ENCODE results near the gene NUDCD3.

Gene NUDCD3

GRCh38 chr7:44368455-44368854, 122.0 kb downstream of the NUDCD3 start:
- no peak for DNase-seq (ENCODE audit: low spot score)
- in situ Hi-C loops (cut with MboI; ENCODE audit: low sequenced_read_pairs, unreplicated experiment), result no loop called here
- no peak for TF ChIP-seq CTCF (IDR thresholded peaks at IDR 0.05; ENCODE audit: borderline replicate concordance, control extremely low read depth, extremely low read depth, insufficient read depth, missing control alignments)

GRCh38 chr7:44367475-44368043, 122.9 kb downstream of the NUDCD3 start:
- in situ Hi-C loops (cut with MboI; ENCODE audit: low sequenced_read_pairs, unreplicated experiment), result no loop called here
- TF ChIP-seq CTCF (IDR thresholded peaks at IDR 0.05; ENCODE audit: borderline replicate concordance, control extremely low read depth, extremely low read depth, insufficient read depth, missing control alignments), result no peak
- DNase-seq (ENCODE audit: low spot score), result no peak

- in situ Hi-C loops (cut with MboI; ENCODE audit: low sequenced_read_pairs, unreplicated experiment), result no loop called here
- no peak for TF ChIP-seq CTCF (IDR thresholded peaks at IDR 0.05; ENCODE audit: borderline replicate concordance, control extremely low read depth, extremely low read depth, insufficient read depth, missing control alignments)
- no peak for DNase-seq (ENCODE audit: low spot score)
Measured at GRCh38 chr7:44366986-44367385, 123.5 kb downstream of the NUDCD3 start.

- no peak for TF ChIP-seq CTCF (IDR thresholded peaks at IDR 0.05; ENCODE audit: borderline replicate concordance, control extremely low read depth, extremely low read depth, insufficient read depth, missing control alignments)
- in situ Hi-C loops (cut with MboI; ENCODE audit: low sequenced_read_pairs, unreplicated experiment), result no loop called here
- DNase-seq (ENCODE audit: low spot score), result no peak
Measured at GRCh38 chr7:44353668-44354067, 136.8 kb downstream of the NUDCD3 start.

GRCh38 chr7:44348851-44349781, 141.3 kb downstream of the NUDCD3 start:
- DNase-seq (ENCODE audit: low spot score), result no peak
- no peak for TF ChIP-seq CTCF (IDR thresholded peaks at IDR 0.05; ENCODE audit: borderline replicate concordance, control extremely low read depth, extremely low read depth, insufficient read depth, missing control alignments)
- in situ Hi-C loops (cut with MboI; ENCODE audit: low sequenced_read_pairs, unreplicated experiment), result no loop called here

- in situ Hi-C loops (cut with MboI; ENCODE audit: low sequenced_read_pairs, unreplicated experiment), result no loop called here
- TF ChIP-seq CTCF (IDR thresholded peaks at IDR 0.05; ENCODE audit: borderline replicate concordance, control extremely low read depth, extremely low read depth, insufficient read depth, missing control alignments), result peak; percentile 41
- DNase-seq (ENCODE audit: low spot score), result peak; percentile 49
Measured at GRCh38 chr7:44348300-44348699, 142.2 kb downstream of the NUDCD3 start.
